Gastrocnemius medialis (tissue), 4 donors: ENCODE measurements around the gene SNX1.

Experiments
- CTCF ChIP-seq, 5 experiments: fragments of 450-650 bp in 3 of 5; fragments of 200-600 bp in 2 of 5; sonication (generic) in 2 of 5; IDR thresholded peaks in 4 of 5; conservative IDR thresholded peaks in 1 of 5; 1 replicate in 4 of 5; 2 replicates in 1 of 5; pipeline ENCODE4 v1.5.1; 2016 to 2019; ENCODE audit warnings: antibody characterized with exemption in 5 of 5, mild to moderate bottlenecking in 3 of 5, moderate library complexity in 3 of 5
- POLR2A ChIP-seq, 2 donors: fragments of 450-650 bp; IDR thresholded peaks; one replicate each; pipeline ENCODE4 v1.6.1; 2017; ENCODE audit warnings: antibody characterized with exemption in 2 of 2, mild to moderate bottlenecking in 2 of 2, moderate library complexity in 2 of 2

- TF ChIP-seq CTCF (IDR thresholded peaks at IDR 0.05 in 4 of 5, conservative IDR thresholded peaks at IDR 0.05 in 1 of 5): no peak
- no peak for TF ChIP-seq POLR2A (IDR thresholded peaks at IDR 0.05)
Measured at GRCh38 chr15:64138331-64138941, 42.7 kb downstream of the SNX1 start.
